Osteocyte (in vitro differentiated cells): ENCODE results near the gene CES2. TPM values are rescaled to one million over a fixed set of nuclear protein-coding genes. Genes with fewer than 3 reads are reported as not detected.

Experiments used
- DNase-seq: peaks from one replicate; pipeline ENCODE4 v3.0.0; 2021; ENCODE audit warnings: mixed read lengths; ENCODE audit not compliant: unreplicated experiment; ENCODE audit errors: extremely low spot score
- H3K27ac Mint-ChIP-seq: one replicate; pipeline ENCODE4 v1.8.0; 2021; ENCODE audit warnings: mild to moderate bottlenecking, mixed read lengths; ENCODE audit not compliant: unreplicated experiment
- H3K27me3 Mint-ChIP-seq: one replicate; pipeline ENCODE4 v1.8.0; 2021; ENCODE audit warnings: mixed read lengths; ENCODE audit not compliant: unreplicated experiment
- H3K36me3 Mint-ChIP-seq: one replicate; pipeline ENCODE4 v1.8.0; 2021; ENCODE audit warnings: mixed read lengths; ENCODE audit not compliant: unreplicated experiment
- H3K4me1 Mint-ChIP-seq: one replicate; pipeline ENCODE4 v1.8.0; 2021; ENCODE audit warnings: mixed read lengths; ENCODE audit not compliant: unreplicated experiment
- H3K4me3 Mint-ChIP-seq: one replicate; pipeline ENCODE4 v1.8.0; 2021; ENCODE audit warnings: mild to moderate bottlenecking, moderate library complexity, mixed read lengths; ENCODE audit not compliant: unreplicated experiment
- H3K9me3 Mint-ChIP-seq: one replicate; pipeline ENCODE4 v1.8.0; 2021; ENCODE audit warnings: mixed read lengths; ENCODE audit not compliant: unreplicated experiment
- total RNA-seq: library from RNA; stranded (reverse); gene quantifications from 2 replicates; pipeline ENCODE4 v1.2.1, GENCODE V29; 2021
- TF ChIP-seq, protein P1 (sequence below): fragments of 200-600 bp; sonication (generic); IDR thresholded peaks from 2 replicates; pipeline ENCODE4 v1.5.0; 2021; ENCODE audit warnings: antibody characterized with exemption, mild to moderate bottlenecking, moderate library complexity

Gene CES2
- total RNA-seq, 1 donor from 2014 or later, result 38.6 TPM

DNA sequence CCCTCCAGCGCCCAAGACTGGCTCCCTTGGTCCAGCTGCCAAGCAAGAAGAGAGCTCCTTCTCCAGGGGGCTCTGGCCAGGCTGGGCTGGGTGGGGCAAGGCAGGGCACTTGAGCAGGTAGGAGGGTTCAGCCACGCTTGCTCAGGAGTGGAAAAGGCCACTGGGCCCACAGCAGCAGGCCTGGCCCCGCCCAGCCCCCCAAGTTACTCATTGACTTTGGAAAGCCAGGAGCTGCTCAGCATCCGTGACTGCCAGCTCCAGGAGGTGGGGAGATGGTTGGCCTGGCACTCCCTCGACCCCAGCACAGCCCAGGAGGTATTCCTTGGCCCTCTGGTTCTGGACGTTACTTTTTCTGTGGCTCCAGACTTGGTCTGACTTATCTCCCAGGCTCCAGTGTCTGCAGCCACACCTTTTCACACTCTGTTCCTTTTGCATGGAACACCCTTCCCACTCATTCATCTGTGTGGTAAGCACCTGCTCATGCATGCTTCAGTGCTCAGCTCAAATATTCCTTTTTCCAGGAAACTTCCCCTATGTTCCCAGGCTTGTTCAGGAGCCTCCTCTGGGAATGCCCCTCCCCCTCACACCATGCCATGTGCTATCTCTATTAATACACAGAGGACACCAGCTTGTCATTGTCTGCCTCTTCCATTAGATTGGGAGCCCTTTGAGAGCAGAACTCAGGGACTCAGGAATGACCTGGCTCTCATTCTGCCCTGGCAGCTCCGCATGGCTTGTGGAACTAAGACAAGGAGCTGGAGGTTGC, 16.3 kb upstream of the CES2 start, which contains the start of gene CDH16:
Gene CDH16, minus strand, starts transcription at position 83 of the 766 bp plus-strand sequence. CDS start 820 bp downstream, outside the sequence.
- Mint-ChIP-seq H3K4me3 (no peak within 1 kb of the TSS), H3K27me3 (peaks cover 27% of the 10 kb centered on the region), H3K27ac (no peak within 1 kb of the TSS), H3K9me3 (no peaks in the 10 kb centered on the region), H3K36me3 (peaks cover 2% of the 10 kb centered on the region), H3K4me1 (peaks cover 10% of the 10 kb centered on the region)
- no peak for DNase-seq
- TF ChIP-seq, protein P1, sequence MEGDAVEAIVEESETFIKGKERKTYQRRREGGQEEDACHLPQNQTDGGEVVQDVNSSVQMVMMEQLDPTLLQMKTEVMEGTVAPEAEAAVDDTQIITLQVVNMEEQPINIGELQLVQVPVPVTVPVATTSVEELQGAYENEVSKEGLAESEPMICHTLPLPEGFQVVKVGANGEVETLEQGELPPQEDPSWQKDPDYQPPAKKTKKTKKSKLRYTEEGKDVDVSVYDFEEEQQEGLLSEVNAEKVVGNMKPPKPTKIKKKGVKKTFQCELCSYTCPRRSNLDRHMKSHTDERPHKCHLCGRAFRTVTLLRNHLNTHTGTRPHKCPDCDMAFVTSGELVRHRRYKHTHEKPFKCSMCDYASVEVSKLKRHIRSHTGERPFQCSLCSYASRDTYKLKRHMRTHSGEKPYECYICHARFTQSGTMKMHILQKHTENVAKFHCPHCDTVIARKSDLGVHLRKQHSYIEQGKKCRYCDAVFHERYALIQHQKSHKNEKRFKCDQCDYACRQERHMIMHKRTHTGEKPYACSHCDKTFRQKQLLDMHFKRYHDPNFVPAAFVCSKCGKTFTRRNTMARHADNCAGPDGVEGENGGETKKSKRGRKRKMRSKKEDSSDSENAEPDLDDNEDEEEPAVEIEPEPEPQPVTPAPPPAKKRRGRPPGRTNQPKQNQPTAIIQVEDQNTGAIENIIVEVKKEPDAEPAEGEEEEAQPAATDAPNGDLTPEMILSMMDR, result no peak

- H3K9me3 Mint-ChIP-seq, result no peaks in the 10 kb centered on the region
- peaks cover 12% of the 10 kb centered on the region for H3K4me1 Mint-ChIP-seq
- H3K27me3 Mint-ChIP-seq, result peaks cover 25% of the 10 kb centered on the region
- TF ChIP-seq, protein P1, result no peak
- no peak for DNase-seq
- H3K36me3 Mint-ChIP-seq, result peaks cover 2% of the 10 kb centered on the region
- no peak overlapping the region for H3K4me3 Mint-ChIP-seq
- no peak overlapping the region for H3K27ac Mint-ChIP-seq
These were observed 15.6 kb upstream of the CES2 start for GRCh38 chr16:66919569-66920298.

GRCh38 chr16:66920299-66920590, 15.1 kb upstream of the CES2 start:
- Mint-ChIP-seq H3K27ac (no peak overlapping the region), H3K9me3 (no peaks in the 10 kb centered on the region), H3K27me3 (peaks cover 23% of the 10 kb centered on the region), H3K4me1 (peaks cover 13% of the 10 kb centered on the region), H3K36me3 (peaks cover 2% of the 10 kb centered on the region), H3K4me3 (no peak overlapping the region)
- no peak for DNase-seq
- TF ChIP-seq, protein P1, result no peak

DNA sequence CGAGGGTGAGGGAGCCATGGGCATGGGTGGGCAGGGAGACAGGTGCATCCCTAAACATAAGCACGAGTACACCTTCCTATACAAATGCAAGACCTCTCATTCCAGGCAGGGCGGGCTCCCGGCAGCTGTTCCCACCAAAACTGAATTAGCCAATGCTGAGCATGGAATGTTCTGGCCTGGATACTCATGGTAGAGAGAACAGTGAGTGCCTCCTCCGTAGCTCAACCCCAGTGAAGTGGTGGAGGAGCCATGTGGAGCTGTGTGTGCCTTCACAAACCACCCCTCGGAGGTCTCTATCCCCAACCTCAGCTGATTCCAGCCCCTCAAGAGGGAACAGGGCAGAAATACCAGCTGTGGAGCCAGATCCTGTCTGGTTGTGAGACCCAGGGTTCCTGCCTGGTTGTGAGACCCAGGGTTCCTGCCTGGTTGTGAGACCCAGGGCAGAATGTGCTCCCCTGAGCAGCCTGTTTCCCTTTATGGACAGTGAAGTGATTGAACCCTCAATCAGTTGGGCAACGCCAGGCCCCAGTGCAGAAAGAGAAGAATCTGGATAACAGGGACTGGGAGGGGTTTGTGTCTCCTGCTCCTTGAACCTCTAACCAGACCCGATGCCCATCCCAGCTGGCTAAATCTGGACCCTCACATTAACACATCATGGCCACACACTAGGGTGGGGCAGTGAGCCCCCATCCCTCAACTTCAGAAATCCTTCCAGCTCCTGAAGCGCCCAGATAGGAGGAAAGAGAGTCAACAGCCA, 14.2 kb upstream of the CES2 start:
- Mint-ChIP-seq H3K36me3 (peaks cover 2% of the 10 kb centered on the region), H3K9me3 (no peaks in the 10 kb centered on the region), H3K27me3 (peaks cover 18% of the 10 kb centered on the region), H3K4me3 (no peak overlapping the region), H3K27ac (no peak overlapping the region), H3K4me1 (peaks cover 21% of the 10 kb centered on the region)
- no peak for DNase-seq
- TF ChIP-seq, protein P1, result no peak
